ENCODE results near the gene ATP6V1E1. TPM values are rescaled to one million over a fixed set of nuclear protein-coding genes. Genes with fewer than 3 reads are reported as not detected.

The ATP6V1E1 gene
- total and polyA plus RNA-seq, 11 donors = 126 to 333 (median 222) TPM

DNA sequence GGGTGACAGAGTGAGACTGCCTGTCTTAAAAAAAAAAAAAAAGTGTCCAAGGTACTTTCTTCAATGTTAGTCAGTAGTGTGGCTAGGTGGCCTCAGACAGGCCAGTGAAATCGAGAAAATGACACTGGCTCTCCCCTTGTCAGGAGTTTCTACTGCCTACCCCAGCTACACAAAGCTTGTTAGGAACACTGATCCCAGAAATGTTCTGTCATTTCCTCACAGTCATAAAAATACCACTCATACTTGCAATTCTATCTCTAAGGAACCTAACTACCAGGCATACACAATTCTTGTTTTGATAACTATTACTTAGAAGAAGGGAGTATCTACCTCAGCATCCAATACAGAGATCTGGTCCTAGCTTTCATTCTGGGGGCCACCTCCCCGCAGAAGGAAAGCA, 31.3 kb downstream of the ATP6V1E1 start:
- WGBS, 4 donors = 93 to 96% (median 96%) methylated on average over 2 of the region's 2 CpGs
- Histone ChIP-seq H3K27me3 (no peaks in the 10 kb centered on the region), H3K4me1 (no peaks in the 10 kb centered on the region), H3K9me3 (no peaks in the 10 kb centered on the region), H3K27ac (peak overlapping the region in 1 of 12 donors; percentile 58), H3K36me3 (peaks cover 3 to 98% (median 90%) of the 10 kb centered on the region in 9 donors), H3K4me3 (no peak overlapping the region)
- no peak for DNase-seq
- ATAC-seq = no peak
- TF ChIP-seq, protein P1, sequence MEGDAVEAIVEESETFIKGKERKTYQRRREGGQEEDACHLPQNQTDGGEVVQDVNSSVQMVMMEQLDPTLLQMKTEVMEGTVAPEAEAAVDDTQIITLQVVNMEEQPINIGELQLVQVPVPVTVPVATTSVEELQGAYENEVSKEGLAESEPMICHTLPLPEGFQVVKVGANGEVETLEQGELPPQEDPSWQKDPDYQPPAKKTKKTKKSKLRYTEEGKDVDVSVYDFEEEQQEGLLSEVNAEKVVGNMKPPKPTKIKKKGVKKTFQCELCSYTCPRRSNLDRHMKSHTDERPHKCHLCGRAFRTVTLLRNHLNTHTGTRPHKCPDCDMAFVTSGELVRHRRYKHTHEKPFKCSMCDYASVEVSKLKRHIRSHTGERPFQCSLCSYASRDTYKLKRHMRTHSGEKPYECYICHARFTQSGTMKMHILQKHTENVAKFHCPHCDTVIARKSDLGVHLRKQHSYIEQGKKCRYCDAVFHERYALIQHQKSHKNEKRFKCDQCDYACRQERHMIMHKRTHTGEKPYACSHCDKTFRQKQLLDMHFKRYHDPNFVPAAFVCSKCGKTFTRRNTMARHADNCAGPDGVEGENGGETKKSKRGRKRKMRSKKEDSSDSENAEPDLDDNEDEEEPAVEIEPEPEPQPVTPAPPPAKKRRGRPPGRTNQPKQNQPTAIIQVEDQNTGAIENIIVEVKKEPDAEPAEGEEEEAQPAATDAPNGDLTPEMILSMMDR (IDR thresholded peaks at IDR 0.05) = no peak
- no peak for TF ChIP-seq POLR2A (IDR thresholded peaks at IDR 0.05)
- intact Hi-C loops (cut with DNase I) = no loop called here

DNA sequence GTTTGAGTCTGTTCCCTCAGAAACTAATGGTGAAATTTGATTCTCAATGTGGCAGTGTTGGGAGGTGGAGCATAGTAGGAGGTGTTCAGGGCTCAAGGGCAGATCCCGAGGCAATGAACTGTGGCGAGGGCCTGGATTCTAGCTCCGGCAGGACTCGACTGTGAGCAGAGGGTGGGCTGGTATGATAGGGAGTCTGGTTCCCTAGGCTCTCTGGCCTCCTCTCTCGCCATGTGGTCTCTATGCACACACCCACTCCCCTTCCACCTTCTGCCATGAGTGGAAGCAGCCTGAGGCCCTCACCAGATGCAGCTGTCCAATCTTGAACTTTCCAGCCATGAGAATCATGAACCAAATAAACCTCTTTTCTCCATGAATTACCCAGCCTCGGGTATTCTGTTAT, 32.3 kb downstream of the ATP6V1E1 start:
- no peak for DNase-seq
- intact Hi-C loops (cut with DNase I) = no loop called here
- no peak for TF ChIP-seq POLR2A (IDR thresholded peaks at IDR 0.05)
- TF ChIP-seq, protein P1 (IDR thresholded peaks at IDR 0.05) = no peak
- WGBS, 4 donors = 96 to 98% (median 97%) methylated on average over 6 of the region's 6 CpGs
- Histone ChIP-seq H3K4me3 (no peak overlapping the region), H3K27ac (no peak overlapping the region), H3K27me3 (no peaks in the 10 kb centered on the region), H3K36me3 (peaks cover 3 to 100% (median 100%) of the 10 kb centered on the region in 9 donors), H3K9me3 (no peaks in the 10 kb centered on the region), H3K4me1 (no peaks in the 10 kb centered on the region)
- no peak for ATAC-seq

DNA sequence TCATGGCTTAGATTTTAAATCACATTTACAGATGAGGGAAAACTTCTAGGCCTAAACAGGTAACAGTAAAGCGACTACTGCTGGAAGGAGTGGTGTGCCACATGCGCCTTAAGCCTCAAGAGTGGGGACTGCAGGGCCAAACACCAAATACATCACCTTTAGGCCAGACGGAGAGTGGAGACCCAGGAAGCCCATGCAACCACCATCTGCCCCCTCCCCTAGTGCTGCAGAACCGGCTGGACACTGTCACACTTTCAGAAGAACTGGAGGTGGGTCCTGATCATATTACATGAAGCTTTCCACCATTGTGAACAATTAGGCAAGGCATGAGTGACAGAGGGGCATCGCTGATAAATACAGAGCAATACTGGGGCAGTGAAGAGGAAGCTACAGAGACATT, 36.3 kb downstream of the ATP6V1E1 start:
- Histone ChIP-seq H3K9me3 (no peaks in the 10 kb centered on the region), H3K4me3 (no peak overlapping the region), H3K4me1 (peaks cover 0 to under 1% (median 0%) of the 10 kb centered on the region in 12 donors), H3K27me3 (no peaks in the 10 kb centered on the region), H3K36me3 (peaks cover 3 to 81% (median 71%) of the 10 kb centered on the region in 9 donors), H3K27ac (no peak overlapping the region)
- DNase-seq (no peak), ATAC-seq (no peak)
- intact Hi-C loops (cut with DNase I) = no loop called here
- no peak for TF ChIP-seq POLR2A (IDR thresholded peaks at IDR 0.05)
- TF ChIP-seq, protein P1 (IDR thresholded peaks at IDR 0.05) = no peak
- 81 to 86% (median 84%) methylated on average over 5 of the region's 5 CpGs for WGBS, 4 donors

DNA sequence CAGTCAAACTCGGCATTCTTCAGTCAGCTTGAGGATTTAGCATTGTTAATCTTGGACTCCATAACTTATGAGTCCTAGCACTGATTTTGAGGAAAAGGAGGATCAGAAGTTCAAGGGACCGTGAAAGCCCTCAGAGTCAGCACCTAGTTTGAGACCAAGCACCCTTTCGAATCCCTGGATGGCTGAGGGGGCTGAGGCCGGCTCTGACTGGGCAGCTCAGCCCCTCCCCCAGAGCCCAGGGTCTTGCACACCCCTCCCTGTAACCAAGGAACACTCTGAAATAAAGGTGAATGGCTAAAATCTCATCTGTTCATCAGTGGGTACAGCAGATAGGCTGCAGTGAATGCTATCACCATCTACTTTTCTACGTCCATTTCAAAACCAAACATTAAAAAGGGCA, 38.0 kb downstream of the ATP6V1E1 start:
- H3K4me3 ChIP-seq = no peak overlapping the region
- no peak overlapping the region for H3K27ac ChIP-seq
- no peaks in the 10 kb centered on the region for H3K27me3 ChIP-seq
- no peaks in the 10 kb centered on the region for H3K9me3 ChIP-seq
- peaks cover 3 to 67% (median 55%) of the 10 kb centered on the region in 9 donors for H3K36me3 ChIP-seq
- WGBS, 4 donors = 89 to 91% (median 90%) methylated on average over 5 of the region's 5 CpGs
- no peak for DNase-seq
- ATAC-seq = no peak
- H3K4me1 ChIP-seq = peaks cover 0 to 9% (median 0%) of the 10 kb centered on the region in 12 donors
- intact Hi-C loops (cut with DNase I) = no loop called here
- TF ChIP-seq, protein P1 (IDR thresholded peaks at IDR 0.05) = no peak
- no peak for TF ChIP-seq POLR2A (IDR thresholded peaks at IDR 0.05)

Measured in heart left ventricle (tissue), 16 donors.